Endothelial cell of umbilical vein (primary cell): ENCODE results near the gene CNFN.

ENCODE experiments used
- CTCF ChIP-seq, 2 donors: IDR thresholded peaks; 1 replicate in 1 of 2; 2 replicates in 1 of 2; pipeline ENCODE4 v1.5.1; 2011; ENCODE audit warnings: low read length in 2 of 2, mild to moderate bottlenecking in 2 of 2, moderate library complexity in 2 of 2, control low read depth in 1 of 2, inconsistent platforms in 1 of 2, low read depth in 1 of 2; ENCODE audit not compliant: insufficient read depth in 1 of 2; ENCODE audit errors: extremely low read depth in 1 of 2
- EZH2 ChIP-seq: IDR thresholded peaks from 2 replicates; pipeline ENCODE4 v1.6.1; 2012; ENCODE audit warnings: borderline replicate concordance, low read depth, mild to moderate bottlenecking, moderate library complexity, low read length, inconsistent platforms; ENCODE audit not compliant: severe bottlenecking
- MAX ChIP-seq: IDR thresholded peaks from 2 replicates; pipeline ENCODE4 v1.6.1; 2011; ENCODE audit not compliant: insufficient read depth, insufficient read length
- MYC ChIP-seq: IDR thresholded peaks from one replicate; pipeline ENCODE4 v1.6.1; 2011; ENCODE audit warnings: mild to moderate bottlenecking, low read depth, low read length
- POLR2A ChIP-seq: IDR thresholded peaks from 2 replicates; pipeline ENCODE4 v1.6.1; 2012; ENCODE audit warnings: low read depth, mild to moderate bottlenecking, control low read depth, low read length

- TF ChIP-seq CTCF (IDR thresholded peaks at IDR 0.05; ENCODE audit: extremely low read depth in 1 of 2, insufficient read depth in 1 of 2, low read depth in 1 of 2, low read length in 2 of 2) (no peak), POLR2A (no peak), EZH2 (no peak), MYC (no peak), MAX (no peak)
These were observed 38.9 kb downstream of the CNFN start for GRCh38 chr19:42351079-42351735.
